Omental fat pad (tissue), 4 donors: ENCODE results near the gene DLEU7. TPM values are rescaled to one million over a fixed set of nuclear protein-coding genes. Genes with fewer than 3 reads are reported as not detected.

Source experiments
- ATAC-seq: fragments of 150-250 bp; one replicate; pipeline ENCODE4 v1.9.1; 2016; ENCODE audit warnings: mild to moderate bottlenecking, moderate library complexity; ENCODE audit not compliant: low FRiP score
- DNase-seq: peaks from one replicate; pipeline ENCODE4 v3.0.0-alpha.2; 2019; ENCODE audit warnings: low spot score
- total RNA-seq, 4 donors: library from RNA; depleted of rRNA; stranded (reverse); fragments of >200 nt; gene quantifications; one replicate each; pipeline ENCODE4 v1.1.0, GENCODE V29; 2016
- TF ChIP-seq, protein P1 (sequence below), 3 donors: fragments of 450-650 bp; IDR thresholded peaks; one replicate each; pipeline ENCODE4 v1.5.1; 2016 to 2017; ENCODE audit warnings: antibody characterized with exemption in 3 of 3, mild to moderate bottlenecking in 3 of 3, moderate library complexity in 2 of 3

Gene DLEU7
- total RNA-seq, 4 donors from 2014 or later, result not detected

DNA sequence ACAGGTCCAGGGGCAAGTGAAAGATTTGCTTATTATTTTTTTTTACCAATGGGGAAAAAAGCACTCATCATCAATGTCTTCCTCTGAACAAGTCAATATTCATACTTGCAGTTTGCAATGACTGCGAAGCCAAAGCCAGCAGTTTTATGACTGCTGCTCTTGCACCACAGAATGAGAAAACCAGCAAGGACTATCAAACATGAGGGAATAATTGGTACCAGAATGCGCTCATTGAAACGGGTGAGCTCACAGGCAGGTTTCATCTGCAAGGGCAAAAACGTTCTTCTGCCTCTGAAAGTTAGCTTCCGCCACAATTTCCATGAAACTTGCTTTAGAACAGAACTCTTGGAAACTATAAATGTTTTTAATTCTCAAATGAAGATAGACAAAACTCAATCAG, 5.5 kb downstream of the DLEU7 start:
- TF ChIP-seq, protein P1, sequence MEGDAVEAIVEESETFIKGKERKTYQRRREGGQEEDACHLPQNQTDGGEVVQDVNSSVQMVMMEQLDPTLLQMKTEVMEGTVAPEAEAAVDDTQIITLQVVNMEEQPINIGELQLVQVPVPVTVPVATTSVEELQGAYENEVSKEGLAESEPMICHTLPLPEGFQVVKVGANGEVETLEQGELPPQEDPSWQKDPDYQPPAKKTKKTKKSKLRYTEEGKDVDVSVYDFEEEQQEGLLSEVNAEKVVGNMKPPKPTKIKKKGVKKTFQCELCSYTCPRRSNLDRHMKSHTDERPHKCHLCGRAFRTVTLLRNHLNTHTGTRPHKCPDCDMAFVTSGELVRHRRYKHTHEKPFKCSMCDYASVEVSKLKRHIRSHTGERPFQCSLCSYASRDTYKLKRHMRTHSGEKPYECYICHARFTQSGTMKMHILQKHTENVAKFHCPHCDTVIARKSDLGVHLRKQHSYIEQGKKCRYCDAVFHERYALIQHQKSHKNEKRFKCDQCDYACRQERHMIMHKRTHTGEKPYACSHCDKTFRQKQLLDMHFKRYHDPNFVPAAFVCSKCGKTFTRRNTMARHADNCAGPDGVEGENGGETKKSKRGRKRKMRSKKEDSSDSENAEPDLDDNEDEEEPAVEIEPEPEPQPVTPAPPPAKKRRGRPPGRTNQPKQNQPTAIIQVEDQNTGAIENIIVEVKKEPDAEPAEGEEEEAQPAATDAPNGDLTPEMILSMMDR (IDR thresholded peaks at IDR 0.05), result no peak
- no peak for DNase-seq
- no peak for ATAC-seq

GRCh38 chr13:50831512-50831911, 12.0 kb downstream of the DLEU7 start:
- ATAC-seq (no peak), DNase-seq (no peak)
- TF ChIP-seq, protein P1 (IDR thresholded peaks at IDR 0.05), result no peak

DNA sequence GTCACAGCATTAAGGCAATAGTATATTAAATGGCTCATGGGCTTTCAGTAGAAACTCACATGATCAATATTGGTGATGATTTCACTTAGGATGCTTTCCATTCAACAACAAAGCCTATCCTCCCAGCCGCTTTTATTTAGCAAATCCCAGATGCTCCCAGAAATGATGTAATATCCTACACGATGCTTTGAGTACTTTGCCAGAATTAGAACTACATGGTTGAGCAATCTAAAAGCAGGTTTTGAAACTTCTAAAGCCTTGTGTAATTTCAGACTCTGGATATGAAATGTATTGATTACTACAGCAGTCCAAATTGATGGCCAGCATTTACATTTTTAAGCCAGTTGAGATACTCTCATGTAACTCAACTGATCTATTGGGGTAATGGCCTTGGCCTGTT, 13.6 kb downstream of the DLEU7 start:
- no peak for ATAC-seq
- TF ChIP-seq, protein P1 (IDR thresholded peaks at IDR 0.05), result no peak

DNA sequence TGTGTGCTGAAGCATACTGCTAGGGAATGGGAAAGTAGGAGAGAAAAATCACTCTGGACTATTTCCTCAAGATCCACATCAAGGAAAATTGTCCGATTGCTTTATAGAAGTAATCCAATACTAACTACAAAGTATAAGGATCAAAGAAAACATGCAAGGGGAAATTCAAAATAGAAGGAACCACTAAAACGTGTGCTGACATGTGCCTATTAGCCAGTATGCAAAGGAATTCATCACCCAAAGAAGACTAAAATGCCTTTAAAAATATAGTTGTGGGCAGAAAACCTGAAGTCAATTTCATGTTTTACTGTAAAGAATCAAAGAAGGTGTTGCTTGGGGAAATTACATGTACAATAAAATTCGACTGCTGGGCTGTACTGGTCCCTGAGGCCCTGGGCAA, 14.3 kb downstream of the DLEU7 start:
- DNase-seq (no peak), ATAC-seq (no peak)
- TF ChIP-seq, protein P1 (IDR thresholded peaks at IDR 0.05), result no peak

More for the DNA sequence above, 13.6 kb downstream of the DLEU7 start:
- DNase-seq, result no peak

GRCh38 chr13:50826035-50826434, 17.5 kb downstream of the DLEU7 start:
- TF ChIP-seq, protein P1 (IDR thresholded peaks at IDR 0.05), result no peak
- ATAC-seq (no peak), DNase-seq (no peak)

DNA sequence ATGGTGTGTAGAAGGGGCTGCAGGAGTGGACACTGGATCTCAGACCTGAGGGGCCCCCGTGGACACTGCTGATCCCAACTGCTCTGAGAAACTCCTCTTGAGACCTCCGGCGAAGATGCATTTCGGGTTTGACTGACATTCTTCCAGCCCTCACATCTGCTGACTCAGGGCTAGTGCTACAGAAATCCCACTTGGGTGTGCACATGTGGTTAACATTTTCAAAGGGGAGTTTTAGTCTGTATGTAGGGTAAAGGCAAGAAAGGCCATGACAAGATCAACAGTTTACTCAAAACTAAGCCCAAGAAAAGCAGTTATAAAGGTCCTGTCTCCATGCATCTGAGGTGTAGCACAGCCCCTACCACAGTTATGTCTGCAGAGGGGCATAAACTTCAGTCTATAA, 31.2 kb downstream of the DLEU7 start:
- ATAC-seq, result no peak
- no peak for DNase-seq
- TF ChIP-seq, protein P1 (IDR thresholded peaks at IDR 0.05), result no peak

GRCh38 chr13:50810998-50811397, 32.5 kb downstream of the DLEU7 start:
- ATAC-seq (no peak), DNase-seq (no peak)
- TF ChIP-seq, protein P1 (IDR thresholded peaks at IDR 0.05), result no peak
